ENCODE data around the gene CNTNAP5.

The CNTNAP5 gene

DNA sequence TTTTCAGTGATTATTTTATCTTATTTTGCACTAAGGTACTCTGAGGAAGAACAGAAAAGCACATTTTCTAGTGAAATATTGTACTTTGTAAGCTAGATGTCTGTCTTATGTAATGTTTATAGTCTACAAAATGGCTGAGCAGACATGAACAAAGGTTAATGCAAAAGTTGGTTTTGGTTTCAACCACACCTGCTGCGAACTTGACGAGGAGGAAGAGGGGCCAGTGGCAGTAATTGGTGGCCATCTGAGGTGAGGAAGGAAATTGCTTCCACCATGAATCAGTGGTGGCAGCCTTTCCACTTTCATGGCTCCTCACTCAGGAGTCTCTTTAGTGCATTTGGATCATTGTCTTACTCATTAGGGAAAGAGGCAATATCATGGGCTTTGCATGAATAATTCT lies 894.2 kb downstream of the CNTNAP5 start:
- Mint-ChIP-seq H3K36me3 (ENCODE audit: insufficient read depth) (peaks cover 3% of the 10 kb centered on the region), H3K4me1 (ENCODE audit: low read depth in 2 of 2) (no peaks in the 10 kb centered on the region), H3K27me3 (no peaks in the 10 kb centered on the region), H3K9me3 (peaks cover 21 to 34% of the 10 kb centered on the region in 2 donors), H3K4me3 (no peak overlapping the region), H3K27ac (no peak overlapping the region)
- DNase-seq, result no peak
- no peak for ATAC-seq (replicated peaks)

- Mint-ChIP-seq H3K27me3 (no peaks in the 10 kb centered on the region), H3K27ac (no peak overlapping the region), H3K4me1 (ENCODE audit: low read depth in 2 of 2) (no peaks in the 10 kb centered on the region), H3K4me3 (no peak overlapping the region), H3K9me3 (peaks cover 21 to 31% of the 10 kb centered on the region in 2 donors), H3K36me3 (ENCODE audit: insufficient read depth) (peaks cover 3% of the 10 kb centered on the region)
- ATAC-seq (replicated peaks) (no peak), DNase-seq (no peak)
Observed at GRCh38 chr2:124920448-124920847, 895.4 kb downstream of the CNTNAP5 start.

- Mint-ChIP-seq H3K27ac (no peak overlapping the region), H3K36me3 (ENCODE audit: insufficient read depth) (peaks cover 3% of the 10 kb centered on the region), H3K9me3 (peaks cover 21 to 31% of the 10 kb centered on the region in 2 donors), H3K27me3 (no peaks in the 10 kb centered on the region), H3K4me1 (ENCODE audit: low read depth in 2 of 2) (no peaks in the 10 kb centered on the region), H3K4me3 (no peak overlapping the region)
- DNase-seq, result no peak
- no peak for ATAC-seq (replicated peaks)
Observed at GRCh38 chr2:124921191-124921590, 896.1 kb downstream of the CNTNAP5 start.

DNA sequence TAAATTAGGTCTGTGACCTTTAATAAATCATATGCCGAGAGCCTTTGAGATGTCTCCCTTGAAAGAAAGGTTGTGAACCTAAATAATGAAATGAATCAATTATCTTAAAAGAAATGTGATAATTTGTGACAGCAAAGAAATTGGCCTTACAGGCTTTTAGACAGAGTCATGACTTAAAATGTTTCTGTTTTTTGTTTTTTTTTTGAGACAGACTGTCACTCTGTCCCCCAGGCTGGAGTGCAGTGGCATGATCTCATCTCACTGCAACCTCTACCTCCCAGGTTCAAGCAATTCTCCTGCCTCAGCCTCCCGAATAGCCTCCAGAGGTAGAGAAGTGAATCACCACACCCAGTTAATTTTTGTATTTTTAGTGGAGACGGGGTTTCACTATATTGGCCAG lies 898.0 kb downstream of the CNTNAP5 start:
- peaks cover 22 to 36% of the 10 kb centered on the region in 2 donors for H3K9me3 Mint-ChIP-seq
- H3K27ac Mint-ChIP-seq, result no peak overlapping the region
- ATAC-seq (replicated peaks) (no peak), DNase-seq (no peak)
- H3K4me1 Mint-ChIP-seq (ENCODE audit: low read depth in 2 of 2), result no peaks in the 10 kb centered on the region
- H3K36me3 Mint-ChIP-seq (ENCODE audit: insufficient read depth), result peaks cover 2% of the 10 kb centered on the region
- H3K4me3 Mint-ChIP-seq, result no peak overlapping the region
- no peaks in the 10 kb centered on the region for H3K27me3 Mint-ChIP-seq

GRCh38 chr2:124933883-124934282 lies 908.8 kb downstream of the CNTNAP5 start:
- ATAC-seq (replicated peaks), result no peak
- Mint-ChIP-seq H3K27me3 (no peaks in the 10 kb centered on the region), H3K36me3 (ENCODE audit: insufficient read depth) (peaks cover 5% of the 10 kb centered on the region), H3K4me1 (ENCODE audit: low read depth in 2 of 2) (no peaks in the 10 kb centered on the region), H3K27ac (no peak overlapping the region), H3K4me3 (no peak overlapping the region), H3K9me3 (peaks cover 11 to 21% of the 10 kb centered on the region in 2 donors)
- no peak for DNase-seq

- H3K4me1 Mint-ChIP-seq (ENCODE audit: low read depth in 2 of 2), result no peaks in the 10 kb centered on the region
- H3K27ac Mint-ChIP-seq, result no peak overlapping the region
Observed at GRCh38 chr2:124953921-124954320, 928.8 kb downstream of the CNTNAP5 start.

GRCh38 chr2:124959581-124959980 lies 934.5 kb downstream of the CNTNAP5 start:
- H3K9me3 Mint-ChIP-seq, result peaks cover 4 to 12% of the 10 kb centered on the region in 2 donors
- ATAC-seq (replicated peaks), result no peak
- DNase-seq, result no peak
- H3K27ac Mint-ChIP-seq, result no peak overlapping the region
- no peaks in the 10 kb centered on the region for H3K4me1 Mint-ChIP-seq (ENCODE audit: low read depth in 2 of 2)
- H3K4me3 Mint-ChIP-seq, result no peak overlapping the region
- H3K36me3 Mint-ChIP-seq (ENCODE audit: insufficient read depth), result no peaks in the 10 kb centered on the region
- H3K27me3 Mint-ChIP-seq, result no peaks in the 10 kb centered on the region

More at GRCh38 chr2:124953921-124954320, 928.8 kb downstream of the CNTNAP5 start:
- DNase-seq, result no peak
- H3K27me3 Mint-ChIP-seq, result no peaks in the 10 kb centered on the region
- H3K36me3 Mint-ChIP-seq (ENCODE audit: insufficient read depth), result no peaks in the 10 kb centered on the region
- no peak overlapping the region for H3K4me3 Mint-ChIP-seq
- peaks cover 6 to 19% of the 10 kb centered on the region in 2 donors for H3K9me3 Mint-ChIP-seq
- no peak for ATAC-seq (replicated peaks)

- DNase-seq, result no peak
- no peak overlapping the region for H3K4me3 Mint-ChIP-seq
- H3K36me3 Mint-ChIP-seq (ENCODE audit: insufficient read depth), result no peaks in the 10 kb centered on the region
- ATAC-seq (replicated peaks), result no peak
- no peaks in the 10 kb centered on the region for H3K4me1 Mint-ChIP-seq (ENCODE audit: low read depth in 2 of 2)
- peaks cover 4 to 12% of the 10 kb centered on the region in 2 donors for H3K9me3 Mint-ChIP-seq
- no peaks in the 10 kb centered on the region for H3K27me3 Mint-ChIP-seq
- no peak overlapping the region for H3K27ac Mint-ChIP-seq
Observed at GRCh38 chr2:124961132-124961531, 936.0 kb downstream of the CNTNAP5 start.
